Duodenal mucosa (tissue), 2 donors: ENCODE results near the gene ATP5F1A.
A peak's percentile ranks its signal among the peaks of the same experiment; 100 is the strongest.

Experiments used
- H3K27ac ChIP-seq: one replicate; pipeline ENCODE4 v1.7.0; 2013; ENCODE audit warnings: low read depth, low read length
- H3K27me3 ChIP-seq, 2 donors: one replicate each; pipeline ENCODE4 v1.7.0; 2013; ENCODE audit warnings: low read length in 2 of 2, control low read depth in 1 of 2; ENCODE audit not compliant: insufficient read depth in 2 of 2, control insufficient read depth in 1 of 2
- H3K36me3 ChIP-seq, 2 donors: one replicate each; pipeline ENCODE4 v1.7.0; 2013; ENCODE audit warnings: low read length in 2 of 2, control low read depth in 1 of 2; ENCODE audit not compliant: insufficient read depth in 2 of 2, control insufficient read depth in 1 of 2
- H3K4me1 ChIP-seq, 2 donors: one replicate each; pipeline ENCODE4 v1.7.0; 2013; ENCODE audit warnings: low read length in 2 of 2, control low read depth in 1 of 2; ENCODE audit not compliant: insufficient read depth in 2 of 2, control insufficient read depth in 1 of 2
- H3K4me3 ChIP-seq, 2 donors: one replicate each; pipeline ENCODE4 v1.7.0; 2013; ENCODE audit warnings: low read length in 2 of 2, low read depth in 1 of 2
- H3K9ac ChIP-seq, 2 donors: one replicate each; pipeline ENCODE4 v1.7.0; 2013; ENCODE audit warnings: low read length in 2 of 2, low read depth in 1 of 2
- H3K9me3 ChIP-seq, 2 donors: one replicate each; pipeline ENCODE4 v1.7.0; 2013; ENCODE audit warnings: low read length in 2 of 2, control low read depth in 1 of 2; ENCODE audit not compliant: control insufficient read depth in 1 of 2

Gene ATP5F1A

GRCh38 chr18:46079336-46079735, 18.8 kb downstream of the ATP5F1A start:
- H3K27ac ChIP-seq: no peak overlapping the region
- no peaks in the 10 kb centered on the region for H3K9me3 ChIP-seq
- peaks cover 0 to 6% of the 10 kb centered on the region in 2 donors for H3K4me1 ChIP-seq
- peaks cover under 1 to 51% of the 10 kb centered on the region in 2 donors for H3K36me3 ChIP-seq
- H3K9ac ChIP-seq: no peak overlapping the region
- no peaks in the 10 kb centered on the region for H3K27me3 ChIP-seq
- no peak overlapping the region for H3K4me3 ChIP-seq

DNA sequence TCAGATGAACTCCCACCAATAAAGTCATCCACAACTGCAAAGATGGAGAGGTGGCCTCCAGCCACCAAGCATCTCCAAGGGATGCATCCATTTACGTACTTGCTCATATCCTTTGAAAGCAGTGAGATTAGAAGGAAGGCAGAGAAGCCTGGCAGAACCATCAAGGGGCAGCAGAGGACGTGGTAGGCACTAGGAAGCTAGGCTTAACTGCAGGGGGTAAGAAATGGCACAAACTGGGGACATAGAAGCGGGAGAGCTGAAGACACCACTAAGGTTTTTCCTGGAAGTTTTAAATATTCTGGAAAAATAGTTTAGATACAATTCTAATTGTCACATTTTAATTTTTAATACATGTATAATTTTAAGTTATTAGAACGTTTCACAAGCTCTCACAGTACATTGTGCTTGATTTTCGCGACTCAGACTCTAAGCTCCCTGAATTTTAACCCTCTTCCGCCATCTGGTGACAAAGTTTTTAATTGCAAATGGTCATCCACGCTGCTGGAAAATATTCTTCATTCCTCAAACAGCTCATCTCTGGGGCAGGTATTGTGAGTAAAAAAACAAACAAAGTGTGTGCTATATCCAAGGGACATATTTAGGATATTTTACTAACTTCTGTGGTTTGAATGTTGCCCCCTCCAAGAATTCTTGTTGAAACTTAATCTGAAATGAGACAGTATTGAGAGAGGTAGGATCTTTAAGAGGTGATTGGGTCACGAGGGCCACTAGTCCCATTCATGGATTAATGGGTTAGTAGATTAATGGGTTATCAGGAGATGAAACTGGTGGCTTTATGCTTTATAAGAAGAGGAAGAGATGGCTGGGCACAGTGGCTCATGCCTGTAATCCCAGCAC, 24.4 kb downstream of the ATP5F1A start:
- H3K27ac ChIP-seq: no peak overlapping the region
- no peak overlapping the region for H3K9ac ChIP-seq
- H3K4me3 ChIP-seq: no peak overlapping the region
- peaks cover 0 to 8% of the 10 kb centered on the region in 2 donors for H3K36me3 ChIP-seq
- H3K27me3 ChIP-seq: no peaks in the 10 kb centered on the region
- peaks cover 14 to 25% of the 10 kb centered on the region in 2 donors for H3K4me1 ChIP-seq
- H3K9me3 ChIP-seq: no peaks in the 10 kb centered on the region

- Histone ChIP-seq H3K27me3 (no peaks in the 10 kb centered on the region), H3K9ac (no peak overlapping the region), H3K36me3 (peaks cover 0 to 7% of the 10 kb centered on the region in 2 donors), H3K4me3 (peak overlapping the region in 1 of 2 donors; percentile 76), H3K9me3 (no peaks in the 10 kb centered on the region), H3K27ac (no peak overlapping the region), H3K4me1 (peaks cover 14 to 25% of the 10 kb centered on the region in 2 donors)
Observed at GRCh38 chr18:46072959-46073358, 25.1 kb downstream of the ATP5F1A start.

DNA sequence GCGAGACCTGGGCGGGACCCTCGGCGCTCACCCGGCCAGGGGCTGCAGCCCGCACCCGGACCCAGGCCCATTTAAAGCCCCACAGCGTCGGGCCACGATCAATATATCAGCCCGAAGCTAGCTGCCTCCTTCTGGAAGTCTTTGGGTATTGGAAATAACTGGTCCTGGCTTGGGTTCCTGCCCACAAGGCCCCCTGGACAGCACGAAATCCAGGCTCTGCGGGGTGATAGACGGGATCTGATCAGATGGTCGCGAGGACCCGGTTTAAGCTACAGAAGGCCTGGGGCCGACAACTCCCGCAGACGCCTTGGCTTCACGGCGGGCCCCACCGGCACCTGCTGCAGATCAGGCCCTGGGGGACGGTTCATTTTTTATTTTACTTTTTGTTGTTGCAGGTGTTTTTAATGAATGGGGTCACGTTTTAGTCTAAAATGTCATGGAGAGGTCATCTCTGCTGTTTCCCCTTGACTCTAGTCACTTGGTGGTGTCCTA, 25.7 kb downstream of the ATP5F1A start:
- Histone ChIP-seq H3K4me3 (peak overlapping the region; percentile 76 to 78), H3K27ac (no peak overlapping the region), H3K4me1 (peaks cover 14 to 25% of the 10 kb centered on the region in 2 donors), H3K9me3 (no peaks in the 10 kb centered on the region), H3K27me3 (no peaks in the 10 kb centered on the region), H3K9ac (peak overlapping the region; percentile 71 to 80), H3K36me3 (peaks cover 0 to 2% of the 10 kb centered on the region in 2 donors)

- H3K4me3 ChIP-seq: peak within 1 kb of the TSS; percentile 76 to 78
- peaks cover 14 to 25% of the 10 kb centered on the region in 2 donors for H3K4me1 ChIP-seq
- no peaks in the 10 kb centered on the region for H3K9me3 ChIP-seq
- H3K36me3 ChIP-seq: no peaks in the 10 kb centered on the region
- H3K27ac ChIP-seq: peak within 1 kb of the TSS; percentile 42
- H3K27me3 ChIP-seq: no peaks in the 10 kb centered on the region
- peak within 1 kb of the TSS; percentile 71 to 80 for H3K9ac ChIP-seq
Observed at GRCh38 chr18:46071653-46072375, 26.3 kb downstream of the ATP5F1A start, which contains the start of gene PSTPIP2. PSTPIP2 (minus strand) TSS chr18:46072260; CDS start chr18:46072188, 72 bp downstream.

- H3K27me3 ChIP-seq: no peaks in the 10 kb centered on the region
- H3K4me3 ChIP-seq: peak overlapping the region; percentile 76 to 78
- H3K36me3 ChIP-seq: no peaks in the 10 kb centered on the region
- H3K9me3 ChIP-seq: no peaks in the 10 kb centered on the region
- H3K27ac ChIP-seq: peak overlapping the region; percentile 42
- peak overlapping the region; percentile 71 to 80 for H3K9ac ChIP-seq
- peaks cover 14 to 25% of the 10 kb centered on the region in 2 donors for H3K4me1 ChIP-seq
Observed at GRCh38 chr18:46070815-46071652, 27.1 kb downstream of the ATP5F1A start.

DNA sequence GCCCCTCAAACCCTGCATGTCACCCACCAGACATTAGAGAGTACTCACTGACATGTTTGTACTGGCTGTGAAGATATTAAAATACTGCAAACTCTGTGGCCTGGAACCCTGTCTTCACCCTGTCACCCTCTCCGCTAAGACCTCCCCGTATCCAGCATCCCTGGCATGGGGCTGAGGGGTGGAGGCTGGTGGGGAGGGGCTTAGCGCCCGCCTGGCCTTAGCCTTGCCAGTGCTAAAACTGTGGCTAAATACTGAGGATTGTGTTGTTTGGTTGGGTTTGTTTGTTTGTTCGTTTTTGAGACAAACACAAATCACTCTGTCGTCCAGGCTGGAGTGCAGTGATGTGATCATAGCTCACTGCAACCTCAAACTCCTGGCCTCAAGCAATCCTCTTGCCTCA, 27.9 kb downstream of the ATP5F1A start:
- Histone ChIP-seq H3K4me1 (peaks cover 14 to 25% of the 10 kb centered on the region in 2 donors), H3K27me3 (no peaks in the 10 kb centered on the region), H3K27ac (no peak overlapping the region), H3K9me3 (no peaks in the 10 kb centered on the region), H3K4me3 (no peak overlapping the region), H3K9ac (no peak overlapping the region), H3K36me3 (no peaks in the 10 kb centered on the region)

GRCh38 chr18:46069524-46069923, 28.6 kb downstream of the ATP5F1A start:
- H3K9ac ChIP-seq: no peak overlapping the region
- no peak overlapping the region for H3K4me3 ChIP-seq
- no peaks in the 10 kb centered on the region for H3K36me3 ChIP-seq
- no peaks in the 10 kb centered on the region for H3K9me3 ChIP-seq
- H3K27me3 ChIP-seq: no peaks in the 10 kb centered on the region
- H3K4me1 ChIP-seq: peaks cover 14 to 25% of the 10 kb centered on the region in 2 donors
- no peak overlapping the region for H3K27ac ChIP-seq

DNA sequence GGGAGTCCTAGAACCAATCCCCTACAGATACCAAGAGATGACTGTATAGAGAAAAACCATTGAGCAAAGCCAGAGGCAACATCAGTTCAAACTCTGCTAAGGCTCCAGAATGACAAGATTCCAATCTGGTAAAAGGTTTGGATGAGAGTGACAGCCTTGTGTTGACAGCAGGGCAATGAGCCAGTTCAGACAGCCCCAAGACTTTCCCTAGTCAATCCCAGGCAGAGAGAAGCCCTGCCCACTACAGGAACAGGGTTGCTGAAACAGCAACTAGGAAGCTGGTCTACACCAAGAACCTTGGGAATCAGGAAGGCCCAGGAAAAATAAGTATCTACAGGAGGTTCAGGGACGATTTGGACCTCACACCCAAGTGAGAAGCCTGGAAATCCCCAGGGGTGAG, 29.3 kb downstream of the ATP5F1A start:
- Histone ChIP-seq H3K36me3 (no peaks in the 10 kb centered on the region), H3K4me3 (peak overlapping the region in 1 of 2 donors; percentile 24), H3K27me3 (no peaks in the 10 kb centered on the region), H3K9ac (no peak overlapping the region), H3K4me1 (peaks cover 14 to 25% of the 10 kb centered on the region in 2 donors), H3K9me3 (no peaks in the 10 kb centered on the region), H3K27ac (no peak overlapping the region)
